Measurements from ENCODE around the gene SLC6A17.

Gene SLC6A17

GRCh38 chr1:110239441-110240430 is 89.4 kb downstream of the SLC6A17 start:
- no peaks in the 10 kb centered on the region for H3K9me3 ChIP-seq (ENCODE audit: control insufficient read depth, low read length)
- no peaks in the 10 kb centered on the region for H3K27me3 ChIP-seq (ENCODE audit: control insufficient read depth, insufficient read depth, low read length, poor library complexity, severe bottlenecking)
- peaks cover 17% of the 10 kb centered on the region for H3K4me1 ChIP-seq (ENCODE audit: control insufficient read depth, insufficient read depth, low read length)
- no peak overlapping the region for H3K27ac ChIP-seq (ENCODE audit: insufficient read depth, low read depth, low read length, poor library complexity, severe bottlenecking)
- H3K36me3 ChIP-seq (ENCODE audit: control insufficient read depth, insufficient read depth, low read length) = no peaks in the 10 kb centered on the region
- WGBS, 2 experiments = 84 to 85% methylated on average over 11 of the region's 11 CpGs
- H3K4me3 ChIP-seq (ENCODE audit: insufficient read depth, low read depth, low read length) = no peak overlapping the region

- H3K27ac ChIP-seq (ENCODE audit: insufficient read depth, low read depth, low read length, poor library complexity, severe bottlenecking) = no peak overlapping the region
- 85% methylated on average over 13 of the region's 13 CpGs for WGBS, 2 experiments
- no peaks in the 10 kb centered on the region for H3K9me3 ChIP-seq (ENCODE audit: control insufficient read depth, low read length)
- no peaks in the 10 kb centered on the region for H3K27me3 ChIP-seq (ENCODE audit: control insufficient read depth, insufficient read depth, low read length, poor library complexity, severe bottlenecking)
- H3K4me3 ChIP-seq (ENCODE audit: insufficient read depth, low read depth, low read length) = no peak overlapping the region
- H3K36me3 ChIP-seq (ENCODE audit: control insufficient read depth, insufficient read depth, low read length) = no peaks in the 10 kb centered on the region
- peaks cover 8% of the 10 kb centered on the region for H3K4me1 ChIP-seq (ENCODE audit: control insufficient read depth, insufficient read depth, low read length)
These were observed 90.3 kb downstream of the SLC6A17 start for GRCh38 chr1:110240476-110241210.

GRCh38 chr1:110241516-110241915 is 91.2 kb downstream of the SLC6A17 start:
- no peaks in the 10 kb centered on the region for H3K36me3 ChIP-seq (ENCODE audit: control insufficient read depth, insufficient read depth, low read length)
- H3K4me3 ChIP-seq (ENCODE audit: insufficient read depth, low read depth, low read length) = no peak overlapping the region
- no peaks in the 10 kb centered on the region for H3K9me3 ChIP-seq (ENCODE audit: control insufficient read depth, low read length)
- WGBS, 2 experiments = 30 to 35% methylated on average over 2 of the region's 2 CpGs
- H3K27me3 ChIP-seq (ENCODE audit: control insufficient read depth, insufficient read depth, low read length, poor library complexity, severe bottlenecking) = no peaks in the 10 kb centered on the region
- peaks cover 5% of the 10 kb centered on the region for H3K4me1 ChIP-seq (ENCODE audit: control insufficient read depth, insufficient read depth, low read length)
- H3K27ac ChIP-seq (ENCODE audit: insufficient read depth, low read depth, low read length, poor library complexity, severe bottlenecking) = no peak overlapping the region

- Histone ChIP-seq H3K27me3 (ENCODE audit: control insufficient read depth, insufficient read depth, low read length, poor library complexity, severe bottlenecking) (no peaks in the 10 kb centered on the region), H3K9me3 (ENCODE audit: control insufficient read depth, low read length) (no peaks in the 10 kb centered on the region), H3K36me3 (ENCODE audit: control insufficient read depth, insufficient read depth, low read length) (no peaks in the 10 kb centered on the region), H3K4me3 (ENCODE audit: insufficient read depth, low read depth, low read length) (no peak overlapping the region), H3K4me1 (ENCODE audit: control insufficient read depth, insufficient read depth, low read length) (peaks cover 5% of the 10 kb centered on the region), H3K27ac (ENCODE audit: insufficient read depth, low read depth, low read length, poor library complexity, severe bottlenecking) (no peak overlapping the region)
- 67 to 80% methylated on average over 4 of the region's 4 CpGs for whole genome bisulfite sequencing, 2 experiments
These were observed 91.8 kb downstream of the SLC6A17 start for GRCh38 chr1:110242062-110242461.

GRCh38 chr1:110242731-110243130 is 92.4 kb downstream of the SLC6A17 start:
- WGBS, 2 experiments = 93 to 95% methylated on average over 4 of the region's 4 CpGs
- no peaks in the 10 kb centered on the region for H3K9me3 ChIP-seq (ENCODE audit: control insufficient read depth, low read length)
- no peak overlapping the region for H3K4me3 ChIP-seq (ENCODE audit: insufficient read depth, low read depth, low read length)
- no peaks in the 10 kb centered on the region for H3K27me3 ChIP-seq (ENCODE audit: control insufficient read depth, insufficient read depth, low read length, poor library complexity, severe bottlenecking)
- no peaks in the 10 kb centered on the region for H3K36me3 ChIP-seq (ENCODE audit: control insufficient read depth, insufficient read depth, low read length)
- no peak overlapping the region for H3K27ac ChIP-seq (ENCODE audit: insufficient read depth, low read depth, low read length, poor library complexity, severe bottlenecking)
- peaks cover 5% of the 10 kb centered on the region for H3K4me1 ChIP-seq (ENCODE audit: control insufficient read depth, insufficient read depth, low read length)

GRCh38 chr1:110243146-110243545 is 92.9 kb downstream of the SLC6A17 start:
- no peak overlapping the region for H3K4me3 ChIP-seq (ENCODE audit: insufficient read depth, low read depth, low read length)
- H3K4me1 ChIP-seq (ENCODE audit: control insufficient read depth, insufficient read depth, low read length) = peaks cover 5% of the 10 kb centered on the region
- WGBS, 2 experiments = 67 to 73% methylated on average over 7 of the region's 7 CpGs
- no peak overlapping the region for H3K27ac ChIP-seq (ENCODE audit: insufficient read depth, low read depth, low read length, poor library complexity, severe bottlenecking)
- no peaks in the 10 kb centered on the region for H3K9me3 ChIP-seq (ENCODE audit: control insufficient read depth, low read length)
- no peaks in the 10 kb centered on the region for H3K27me3 ChIP-seq (ENCODE audit: control insufficient read depth, insufficient read depth, low read length, poor library complexity, severe bottlenecking)
- H3K36me3 ChIP-seq (ENCODE audit: control insufficient read depth, insufficient read depth, low read length) = no peaks in the 10 kb centered on the region

GRCh38 chr1:110243574-110243973 is 93.3 kb downstream of the SLC6A17 start:
- no peak overlapping the region for H3K4me3 ChIP-seq (ENCODE audit: insufficient read depth, low read depth, low read length)
- WGBS, 2 experiments = 28 to 30% methylated on average over 9 of the region's 9 CpGs

GRCh38 chr1:110245876-110246620 is 95.8 kb downstream of the SLC6A17 start:
- no peaks in the 10 kb centered on the region for H3K9me3 ChIP-seq (ENCODE audit: control insufficient read depth, low read length)
- peaks cover 5% of the 10 kb centered on the region for H3K4me1 ChIP-seq (ENCODE audit: control insufficient read depth, insufficient read depth, low read length)
- no peak overlapping the region for H3K4me3 ChIP-seq (ENCODE audit: insufficient read depth, low read depth, low read length)
- 89 to 92% methylated on average over 9 of the region's 9 CpGs for whole genome bisulfite sequencing, 2 experiments
- H3K27ac ChIP-seq (ENCODE audit: insufficient read depth, low read depth, low read length, poor library complexity, severe bottlenecking) = no peak overlapping the region
- no peaks in the 10 kb centered on the region for H3K27me3 ChIP-seq (ENCODE audit: control insufficient read depth, insufficient read depth, low read length, poor library complexity, severe bottlenecking)
- no peaks in the 10 kb centered on the region for H3K36me3 ChIP-seq (ENCODE audit: control insufficient read depth, insufficient read depth, low read length)

More at GRCh38 chr1:110243574-110243973, 93.3 kb downstream of the SLC6A17 start:
- no peaks in the 10 kb centered on the region for H3K9me3 ChIP-seq (ENCODE audit: control insufficient read depth, low read length)
- peaks cover 5% of the 10 kb centered on the region for H3K4me1 ChIP-seq (ENCODE audit: control insufficient read depth, insufficient read depth, low read length)
- H3K27me3 ChIP-seq (ENCODE audit: control insufficient read depth, insufficient read depth, low read length, poor library complexity, severe bottlenecking) = no peaks in the 10 kb centered on the region
- no peaks in the 10 kb centered on the region for H3K36me3 ChIP-seq (ENCODE audit: control insufficient read depth, insufficient read depth, low read length)
- H3K27ac ChIP-seq (ENCODE audit: insufficient read depth, low read depth, low read length, poor library complexity, severe bottlenecking) = no peak overlapping the region

GRCh38 chr1:110248746-110249145 is 98.5 kb downstream of the SLC6A17 start:
- Histone ChIP-seq H3K9me3 (ENCODE audit: control insufficient read depth, low read length) (no peaks in the 10 kb centered on the region), H3K4me1 (ENCODE audit: control insufficient read depth, insufficient read depth, low read length) (no peaks in the 10 kb centered on the region), H3K36me3 (ENCODE audit: control insufficient read depth, insufficient read depth, low read length) (no peaks in the 10 kb centered on the region), H3K4me3 (ENCODE audit: insufficient read depth, low read depth, low read length) (no peak overlapping the region), H3K27me3 (ENCODE audit: control insufficient read depth, insufficient read depth, low read length, poor library complexity, severe bottlenecking) (no peaks in the 10 kb centered on the region), H3K27ac (ENCODE audit: insufficient read depth, low read depth, low read length, poor library complexity, severe bottlenecking) (no peak overlapping the region)
- WGBS, 2 experiments = 85 to 88% methylated on average over 3 of the region's 4 CpGs

Measured in ectodermal cell (in vitro differentiated cells).